ENCODE measurements around the gene RNF7.
"Not testable (repeated sequence)": the region's sequence is repeated elsewhere in the genome, so short reads cannot be mapped to it uniquely, and the experiment has no call there.

RNF7 gene

GRCh38 chr3:141738022-141738890 is at the start of gene RNF7:
RNF7 (plus strand) TSS chr3:141738298; CDS start chr3:141738342, 44 bp downstream.
- peak; percentile 97 to 99 for DNase-seq

GRCh38 chr3:141690431-141691072 is 47.5 kb upstream of the RNF7 start:
- no peak for DNase-seq

GRCh38 chr3:141691471-141691870 is 46.6 kb upstream of the RNF7 start:
- DNase-seq, result not testable (repeated sequence)

- not testable (repeated sequence) for DNase-seq
Measured at GRCh38 chr3:141692973-141693372, 45.1 kb upstream of the RNF7 start.

GRCh38 chr3:141699324-141699723 is 38.8 kb upstream of the RNF7 start:
- DNase-seq, result no peak

- no peak for DNase-seq
Measured at GRCh38 chr3:141699897-141700296, 38.2 kb upstream of the RNF7 start.

- not testable (repeated sequence) for DNase-seq
Measured at GRCh38 chr3:141703367-141703766, 34.7 kb upstream of the RNF7 start.

- no peak for DNase-seq
Measured at GRCh38 chr3:141707741-141708203, 30.3 kb upstream of the RNF7 start.

GRCh38 chr3:141708367-141708766 is 29.7 kb upstream of the RNF7 start:
- no peak for DNase-seq

- DNase-seq, result no peak
Measured at GRCh38 chr3:141709126-141709770, 28.9 kb upstream of the RNF7 start.

- DNase-seq, result no peak
Measured at GRCh38 chr3:141710121-141710520, 28.0 kb upstream of the RNF7 start.

- no peak for DNase-seq
Measured at GRCh38 chr3:141710888-141711616, 27.0 kb upstream of the RNF7 start.

GRCh38 chr3:141714671-141715070 is 23.4 kb upstream of the RNF7 start:
- no peak for DNase-seq

GRCh38 chr3:141722081-141722480 is 16.0 kb upstream of the RNF7 start:
- no peak for DNase-seq

- DNase-seq, result no peak
Measured at GRCh38 chr3:141722648-141723047, 15.4 kb upstream of the RNF7 start.

GRCh38 chr3:141723255-141723654 is 14.8 kb upstream of the RNF7 start:
- DNase-seq, result no peak

- DNase-seq, result no peak
Measured at GRCh38 chr3:141724186-141724585, 13.9 kb upstream of the RNF7 start.

GRCh38 chr3:141725036-141725435 is 13.1 kb upstream of the RNF7 start:
- DNase-seq, result no peak

- DNase-seq, result no peak
Measured at GRCh38 chr3:141726483-141726882, 11.6 kb upstream of the RNF7 start.

GRCh38 chr3:141728355-141728892 is 9.7 kb upstream of the RNF7 start:
- DNase-seq, result no peak

- DNase-seq, result no peak
Measured at GRCh38 chr3:141729240-141729639, 8.9 kb upstream of the RNF7 start.

- DNase-seq, result no peak
Measured at GRCh38 chr3:141735176-141735575, 2.9 kb upstream of the RNF7 start.

Data from CD4-positive, alpha-beta T cell treated with Interferon alpha-2 for 1 hour (primary cell).